ENCODE results near the gene H19. TPM values are rescaled to one million over a fixed set of nuclear protein-coding genes. Genes with fewer than 3 reads are reported as not detected.

Gene H19
- total and polyA plus RNA-seq, 9 of the 15 experiments (the other 6 are each of a cell fraction or from before 2014, with no cell fraction given) = 0.13 to 682 (median 15.7) TPM

GRCh38 chr11:1998290-1998689, 648 bp upstream of the H19 start:
- CTCF ChIA-PET (ENCODE audit: low intra/inter-chr PET ratio) = interaction anchor here (0.6 to 7.2 kb wide), 8 partner anchors 29 to 509 kb away, joined by 4 to 93 read pairs (median 18); partner anchors contain the start of gene TNNI2
- H3K4me1 ChIP-seq (replicated peaks in 1 of 2; ENCODE audit: control insufficient read depth in 2 of 2, insufficient read depth in 2 of 2, low read length in 2 of 2) = no peaks in the 10 kb centered on the region
- no peak overlapping the region for H3K4me3 ChIP-seq
- no peak overlapping the region for H3K4me2 ChIP-seq (ENCODE audit: insufficient read depth, low read length)
- in situ Hi-C loops (cut with MboI) = no loop called here
- POLR2A ChIA-PET = no interaction called here
- H4K20me1 ChIP-seq (replicated peaks; ENCODE audit: control insufficient read depth, insufficient read depth, low read length) = no peaks in the 10 kb centered on the region
- no peak for TF ChIP-seq MTA3 (IDR thresholded peaks at IDR 0.05; ENCODE audit: borderline replicate concordance)
- TF ChIP-seq TGIF2 (CRISPR knock-in tag; IDR thresholded peaks at IDR 0.05) = no peak
- no peak for TF ChIP-seq NBN (IDR thresholded peaks at IDR 0.05; ENCODE audit: low read depth)
- TF ChIP-seq TAF15 (IDR thresholded peaks at IDR 0.05; ENCODE audit: low read depth, low read length) = no peak
- no peak for TF ChIP-seq ZNF253 (CRISPR knock-in tag; conservative IDR thresholded peaks at IDR 0.05)
- TF ChIP-seq ZNF561 (CRISPR knock-in tag; conservative IDR thresholded peaks at IDR 0.05) = no peak
- no peak for TF ChIP-seq THAP7 (CRISPR knock-in tag; IDR thresholded peaks at IDR 0.05)
- TF ChIP-seq BDP1 (IDR thresholded peaks at IDR 0.05; ENCODE audit: insufficient read depth, insufficient read length) = no peak
- no peak for TF ChIP-seq CREBBP (IDR thresholded peaks at IDR 0.05; ENCODE audit: low read depth, low read length)
- no peak for TF ChIP-seq ARHGAP35 (IDR thresholded peaks at IDR 0.05; ENCODE audit: partially characterized antibody)
- TF ChIP-seq E2F3 (CRISPR knock-in tag; IDR thresholded peaks at IDR 0.05) = no peak
- no peak for TF ChIP-seq E2F6 (IDR thresholded peaks at IDR 0.05; ENCODE audit: borderline replicate concordance in 1 of 2, extremely low read depth in 1 of 2, insufficient read depth in 1 of 2, insufficient read length in 1 of 2, low read depth in 1 of 2, low read length in 1 of 2, poor library complexity in 1 of 2, severe bottlenecking in 1 of 2)
- no peak for TF ChIP-seq ZNF445 (CRISPR knock-in tag; IDR thresholded peaks at IDR 0.05; ENCODE audit: low read depth)
- no peak for TF ChIP-seq GTF2A2 (tag; IDR thresholded peaks at IDR 0.05)
- no peak for TF ChIP-seq NR4A1 (CRISPR knock-in tag; IDR thresholded peaks at IDR 0.05)
- no peak for TF ChIP-seq NR4A1 (tag; IDR thresholded peaks at IDR 0.05)
- TF ChIP-seq, protein P1, sequence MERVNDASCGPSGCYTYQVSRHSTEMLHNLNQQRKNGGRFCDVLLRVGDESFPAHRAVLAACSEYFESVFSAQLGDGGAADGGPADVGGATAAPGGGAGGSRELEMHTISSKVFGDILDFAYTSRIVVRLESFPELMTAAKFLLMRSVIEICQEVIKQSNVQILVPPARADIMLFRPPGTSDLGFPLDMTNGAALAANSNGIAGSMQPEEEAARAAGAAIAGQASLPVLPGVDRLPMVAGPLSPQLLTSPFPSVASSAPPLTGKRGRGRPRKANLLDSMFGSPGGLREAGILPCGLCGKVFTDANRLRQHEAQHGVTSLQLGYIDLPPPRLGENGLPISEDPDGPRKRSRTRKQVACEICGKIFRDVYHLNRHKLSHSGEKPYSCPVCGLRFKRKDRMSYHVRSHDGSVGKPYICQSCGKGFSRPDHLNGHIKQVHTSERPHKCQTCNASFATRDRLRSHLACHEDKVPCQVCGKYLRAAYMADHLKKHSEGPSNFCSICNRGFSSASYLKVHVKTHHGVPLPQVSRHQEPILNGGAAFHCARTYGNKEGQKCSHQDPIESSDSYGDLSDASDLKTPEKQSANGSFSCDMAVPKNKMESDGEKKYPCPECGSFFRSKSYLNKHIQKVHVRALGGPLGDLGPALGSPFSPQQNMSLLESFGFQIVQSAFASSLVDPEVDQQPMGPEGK (CRISPR knock-in tag; IDR thresholded peaks at IDR 0.05; ENCODE audit: borderline replicate concordance) = no peak
- H3K9ac ChIP-seq (ENCODE audit: insufficient read depth in 1 of 2, low read depth in 2 of 2, low read length in 2 of 2) = no peak overlapping the region
- no peaks in the 10 kb centered on the region for H3K36me3 ChIP-seq (ENCODE audit: control insufficient read depth, insufficient read depth, low read length)
- WGBS (ENCODE audit: insufficient coverage, low coverage, missing lambda C conversion rate) = no CpG with 5 or more reads among the region's 28 CpGs
- H3K27ac ChIP-seq (ENCODE audit: extremely low read depth, low read depth, low read length) = no peak overlapping the region
- no TSS peak for BruUV-seq (replicated peaks)
- no peaks in the 10 kb centered on the region for H3K9me3 ChIP-seq (replicated peaks; ENCODE audit: control insufficient read depth, insufficient read depth, low read depth, low read length)
- H3K79me2 ChIP-seq (ENCODE audit: control insufficient read depth, insufficient read depth, low read length) = no peaks in the 10 kb centered on the region
- intact Hi-C loops (cut with micrococcal nuclease) = no loop called here
- H3K27me3 ChIP-seq (ENCODE audit: control insufficient read depth in 2 of 2, insufficient read depth in 2 of 2, low read length in 2 of 2) = no peaks in the 10 kb centered on the region
- DNase-seq (ENCODE audit: extremely low read depth in 1 of 4, low spot score in 3 of 4) (no peak), ATAC-seq (peak; percentile 71), FAIRE-seq (no peak)
- H3K9me1 ChIP-seq (ENCODE audit: control insufficient read depth, insufficient read depth, low read length) = no peaks in the 10 kb centered on the region
- no peak overlapping the region for H2AFZ ChIP-seq (ENCODE audit: low read depth, low read length)

Data from K562 (cell line).